ENCODE results near the gene CRACR2A. TPM values are rescaled to one million over a fixed set of nuclear protein-coding genes. Genes with fewer than 3 reads are reported as not detected.

The CRACR2A gene, protein sequence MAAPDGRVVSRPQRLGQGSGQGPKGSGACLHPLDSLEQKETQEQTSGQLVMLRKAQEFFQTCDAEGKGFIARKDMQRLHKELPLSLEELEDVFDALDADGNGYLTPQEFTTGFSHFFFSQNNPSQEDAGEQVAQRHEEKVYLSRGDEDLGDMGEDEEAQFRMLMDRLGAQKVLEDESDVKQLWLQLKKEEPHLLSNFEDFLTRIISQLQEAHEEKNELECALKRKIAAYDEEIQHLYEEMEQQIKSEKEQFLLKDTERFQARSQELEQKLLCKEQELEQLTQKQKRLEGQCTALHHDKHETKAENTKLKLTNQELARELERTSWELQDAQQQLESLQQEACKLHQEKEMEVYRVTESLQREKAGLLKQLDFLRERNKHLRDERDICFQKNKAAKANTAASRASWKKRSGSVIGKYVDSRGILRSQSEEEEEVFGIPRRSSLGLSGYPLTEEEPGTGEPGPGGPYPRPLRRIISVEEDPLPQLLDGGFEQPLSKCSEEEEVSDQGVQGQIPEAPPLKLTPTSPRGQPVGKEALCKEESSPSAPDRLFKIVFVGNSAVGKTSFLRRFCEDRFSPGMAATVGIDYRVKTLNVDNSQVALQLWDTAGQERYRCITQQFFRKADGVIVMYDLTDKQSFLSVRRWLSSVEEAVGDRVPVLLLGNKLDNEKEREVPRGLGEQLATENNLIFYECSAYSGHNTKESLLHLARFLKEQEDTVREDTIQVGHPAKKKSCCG
- 28.0 and 30.0 TPM in 2 replicates for total RNA-seq

DNA sequence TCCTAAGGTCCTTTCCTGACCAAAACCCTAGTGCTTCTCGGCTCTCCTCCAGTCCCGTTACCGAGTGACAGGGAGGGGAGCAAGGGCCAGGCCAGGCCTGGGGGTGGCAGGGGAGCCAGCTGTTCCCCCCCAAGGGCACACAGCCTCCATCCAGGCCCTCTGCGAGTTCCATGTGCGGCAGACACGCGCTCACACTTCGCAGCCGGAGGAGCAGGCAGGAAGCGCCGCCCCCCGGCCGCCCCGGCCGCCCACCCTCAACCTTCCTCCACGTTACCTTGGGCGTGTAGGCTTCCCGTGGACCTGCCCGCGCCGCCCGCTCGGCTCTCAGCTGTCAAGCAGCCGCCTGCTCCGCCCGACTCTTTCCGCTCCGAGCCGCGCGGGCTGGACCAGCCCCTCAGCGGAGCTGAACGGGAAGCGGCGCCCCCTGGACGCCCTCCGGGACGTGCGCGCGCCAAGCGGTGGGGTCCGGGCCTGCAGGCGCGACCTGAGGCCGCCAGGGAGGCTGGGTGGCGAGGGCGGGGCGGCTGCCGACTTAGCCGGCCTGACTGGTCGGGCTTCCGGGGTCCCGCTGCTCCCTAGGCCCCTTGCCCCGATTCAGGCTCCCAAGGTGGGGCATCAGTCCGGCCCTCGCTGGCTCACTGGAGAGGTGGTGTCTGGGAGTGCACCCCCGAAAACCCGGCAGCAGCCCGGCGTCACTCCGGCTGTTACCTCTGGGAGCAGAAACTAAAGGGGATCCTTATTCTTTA, at the start of gene CRACR2A:
CRACR2A (minus strand) TSS at position 369 of the 746 bp plus-strand sequence. CDS start 56,110 bp downstream, outside the sequence.
- no peaks in the 10 kb centered on the region for H3K27me3 Mint-ChIP-seq (ENCODE audit: insufficient read depth)
- DNase-seq (ENCODE audit: low spot score): peak; percentile 79
- no peaks in the 10 kb centered on the region for H3K9me3 Mint-ChIP-seq
- peaks cover 25% of the 10 kb centered on the region for H3K36me3 Mint-ChIP-seq (ENCODE audit: low read depth)
- peak within 1 kb of the TSS; percentile 94 for H3K4me3 Mint-ChIP-seq
- peaks cover 57% of the 10 kb centered on the region for H3K4me1 Mint-ChIP-seq (ENCODE audit: low read depth)
- peak within 1 kb of the TSS; percentile 98 for H3K27ac Mint-ChIP-seq
- intact Hi-C loops (cut with micrococcal nuclease): loop anchor here (1.0 to 10.0 kb wide), 9 partner anchors 9 to 1072 kb away; partner anchors contain the start of genes CCND2 and PARP11

DNA sequence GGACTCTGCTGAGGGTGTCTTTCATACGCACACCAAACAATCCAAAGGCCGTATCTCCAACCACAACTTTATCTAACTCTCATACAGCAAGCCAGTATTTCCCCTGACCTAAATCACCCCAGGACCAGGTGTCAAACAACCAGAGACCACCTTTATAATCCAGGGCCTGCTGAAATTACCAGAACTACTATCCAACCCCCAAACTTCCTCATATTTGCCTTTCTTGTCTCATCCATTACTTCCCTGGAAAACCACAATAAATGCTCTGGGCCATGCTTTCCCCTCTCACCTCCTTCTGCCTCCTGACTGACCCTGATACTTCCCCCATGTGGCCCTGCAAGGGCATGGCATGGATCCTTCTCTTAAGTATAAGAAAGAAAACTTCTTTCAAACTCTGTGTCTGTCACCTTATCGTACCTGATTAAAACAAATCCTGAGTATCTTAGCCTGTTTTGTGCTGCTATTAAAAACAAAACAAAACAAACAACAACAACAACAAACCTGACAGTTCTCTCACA, 44.7 kb upstream of the CRACR2A start:
- Mint-ChIP-seq H3K27ac (no peak overlapping the region), H3K4me1 (ENCODE audit: low read depth) (no peaks in the 10 kb centered on the region), H3K4me3 (no peak overlapping the region), H3K9me3 (no peaks in the 10 kb centered on the region), H3K27me3 (ENCODE audit: insufficient read depth) (no peaks in the 10 kb centered on the region), H3K36me3 (ENCODE audit: low read depth) (peaks cover 4% of the 10 kb centered on the region)
- DNase-seq (ENCODE audit: low spot score): no peak
- intact Hi-C loops (cut with micrococcal nuclease): no loop called here

- DNase-seq (ENCODE audit: low spot score): no peak
- Mint-ChIP-seq H3K36me3 (ENCODE audit: low read depth) (peaks cover 8% of the 10 kb centered on the region), H3K27ac (no peak overlapping the region), H3K27me3 (ENCODE audit: insufficient read depth) (no peaks in the 10 kb centered on the region), H3K4me3 (no peak overlapping the region), H3K4me1 (ENCODE audit: low read depth) (no peaks in the 10 kb centered on the region), H3K9me3 (no peaks in the 10 kb centered on the region)
- intact Hi-C loops (cut with micrococcal nuclease): no loop called here
Measured at GRCh38 chr12:3795492-3796133, 42.7 kb upstream of the CRACR2A start.

- intact Hi-C loops (cut with micrococcal nuclease): no loop called here
- H3K27me3 Mint-ChIP-seq (ENCODE audit: insufficient read depth): no peaks in the 10 kb centered on the region
- H3K4me1 Mint-ChIP-seq (ENCODE audit: low read depth): no peaks in the 10 kb centered on the region
- no peak for DNase-seq (ENCODE audit: low spot score)
- no peaks in the 10 kb centered on the region for H3K9me3 Mint-ChIP-seq
- H3K4me3 Mint-ChIP-seq: no peak overlapping the region
- peaks cover 8% of the 10 kb centered on the region for H3K36me3 Mint-ChIP-seq (ENCODE audit: low read depth)
- no peak overlapping the region for H3K27ac Mint-ChIP-seq
Measured at GRCh38 chr12:3795066-3795465, 42.2 kb upstream of the CRACR2A start.

DNA sequence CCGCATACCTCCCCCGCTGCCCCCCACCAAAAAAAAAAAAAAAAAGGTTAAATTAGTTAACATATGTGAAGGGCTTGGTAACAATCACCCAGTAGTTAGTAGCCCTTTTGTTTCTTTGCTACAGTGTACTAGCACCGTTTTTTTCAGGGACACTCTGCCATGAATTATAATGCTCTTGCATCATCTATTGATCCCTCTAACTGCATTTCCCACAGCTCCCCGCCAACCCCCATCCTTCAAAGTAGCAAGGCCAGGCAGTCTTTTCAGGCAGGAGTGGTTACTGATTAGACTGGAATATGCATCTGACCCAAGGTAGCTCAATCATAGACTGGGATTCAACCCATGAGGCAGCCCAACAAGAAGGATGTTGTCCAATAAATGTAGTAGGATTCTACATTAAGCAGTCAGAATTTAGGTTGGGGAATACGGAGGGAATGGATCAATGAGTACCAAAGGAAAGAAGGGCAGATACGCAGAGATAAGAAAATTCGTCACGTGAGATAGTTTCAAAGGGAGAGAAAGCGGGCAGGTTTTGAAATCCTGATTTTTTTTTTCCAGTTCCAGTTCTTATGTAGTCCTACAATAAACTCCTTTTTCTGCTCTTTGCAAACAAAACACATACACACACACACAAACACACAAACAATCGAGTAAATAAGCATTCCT, 39.8 kb upstream of the CRACR2A start:
- no peak overlapping the region for H3K27ac Mint-ChIP-seq
- peaks cover 11% of the 10 kb centered on the region for H3K36me3 Mint-ChIP-seq (ENCODE audit: low read depth)
- no peak for DNase-seq (ENCODE audit: low spot score)
- no peak overlapping the region for H3K4me3 Mint-ChIP-seq
- intact Hi-C loops (cut with micrococcal nuclease): no loop called here
- H3K4me1 Mint-ChIP-seq (ENCODE audit: low read depth): no peaks in the 10 kb centered on the region
- H3K27me3 Mint-ChIP-seq (ENCODE audit: insufficient read depth): no peaks in the 10 kb centered on the region
- peaks cover 4% of the 10 kb centered on the region for H3K9me3 Mint-ChIP-seq

DNA sequence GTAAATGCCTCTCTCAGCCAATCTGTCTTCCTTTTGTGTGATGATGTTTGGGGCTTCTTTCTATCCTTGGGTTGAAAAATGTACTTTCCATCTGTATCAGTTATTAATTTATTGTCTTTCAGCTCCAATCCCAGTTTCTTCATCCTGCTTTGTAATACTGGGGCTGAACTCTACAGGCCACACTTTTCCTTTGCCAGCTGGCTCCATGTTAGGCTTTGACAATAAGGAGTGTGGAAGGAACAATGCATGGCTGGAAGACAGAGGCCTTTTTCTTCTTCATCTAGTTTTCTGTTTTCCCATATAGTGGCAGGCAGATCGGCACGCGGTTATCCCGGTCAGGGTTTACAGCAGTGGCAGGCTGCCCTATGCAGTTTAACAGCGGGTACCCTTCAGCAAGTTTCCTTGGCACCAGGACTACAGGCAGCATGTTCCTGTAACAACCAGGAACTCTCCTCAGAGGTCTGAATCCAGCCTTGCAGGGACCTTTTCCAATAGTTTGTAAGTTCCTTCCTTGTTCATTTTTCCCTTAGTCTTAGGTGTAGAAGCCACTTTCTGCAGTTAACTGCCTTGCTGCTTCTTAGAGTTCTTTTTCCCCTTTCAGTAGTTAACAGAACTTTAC, 38.5 kb upstream of the CRACR2A start:
- no peak overlapping the region for H3K4me3 Mint-ChIP-seq
- no peaks in the 10 kb centered on the region for H3K4me1 Mint-ChIP-seq (ENCODE audit: low read depth)
- no peak overlapping the region for H3K27ac Mint-ChIP-seq
- no peak for DNase-seq (ENCODE audit: low spot score)
- H3K36me3 Mint-ChIP-seq (ENCODE audit: low read depth): peaks cover 11% of the 10 kb centered on the region
- H3K9me3 Mint-ChIP-seq: peaks cover 7% of the 10 kb centered on the region
- intact Hi-C loops (cut with micrococcal nuclease): no loop called here
- H3K27me3 Mint-ChIP-seq (ENCODE audit: insufficient read depth): no peaks in the 10 kb centered on the region

GRCh38 chr12:3790642-3791041, 37.7 kb upstream of the CRACR2A start:
- H3K27me3 Mint-ChIP-seq (ENCODE audit: insufficient read depth): peaks cover 3% of the 10 kb centered on the region
- no peak for DNase-seq (ENCODE audit: low spot score)
- no peaks in the 10 kb centered on the region for H3K4me1 Mint-ChIP-seq (ENCODE audit: low read depth)
- peaks cover 13% of the 10 kb centered on the region for H3K36me3 Mint-ChIP-seq (ENCODE audit: low read depth)
- intact Hi-C loops (cut with micrococcal nuclease): no loop called here
- no peak overlapping the region for H3K4me3 Mint-ChIP-seq
- no peak overlapping the region for H3K27ac Mint-ChIP-seq
- H3K9me3 Mint-ChIP-seq: peaks cover 8% of the 10 kb centered on the region

DNA sequence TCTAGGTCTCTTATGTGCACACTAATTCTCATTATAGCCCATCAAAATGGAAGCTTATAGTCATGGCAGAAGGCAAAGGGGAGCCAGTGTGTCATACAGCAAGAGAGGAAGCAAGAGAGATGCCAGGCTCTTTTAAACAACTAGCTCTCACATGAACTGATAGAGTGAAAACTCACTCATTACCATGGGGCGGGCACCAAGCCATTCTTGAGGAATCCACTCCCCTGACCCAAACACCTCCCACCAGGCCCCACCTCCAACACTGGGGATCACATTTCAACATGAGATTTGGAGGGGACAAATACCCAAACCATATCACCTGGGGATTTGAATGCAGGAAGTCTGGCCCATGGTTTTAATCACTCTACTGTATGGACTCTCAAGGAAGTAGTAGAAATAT, 36.9 kb upstream of the CRACR2A start:
- no peaks in the 10 kb centered on the region for H3K4me1 Mint-ChIP-seq (ENCODE audit: low read depth)
- H3K9me3 Mint-ChIP-seq: peaks cover 8% of the 10 kb centered on the region
- intact Hi-C loops (cut with micrococcal nuclease): no loop called here
- peaks cover 3% of the 10 kb centered on the region for H3K27me3 Mint-ChIP-seq (ENCODE audit: insufficient read depth)
- DNase-seq (ENCODE audit: low spot score): no peak
- H3K27ac Mint-ChIP-seq: no peak overlapping the region
- no peak overlapping the region for H3K4me3 Mint-ChIP-seq
- peaks cover 13% of the 10 kb centered on the region for H3K36me3 Mint-ChIP-seq (ENCODE audit: low read depth)

GRCh38 chr12:3777206-3777809, 24.4 kb upstream of the CRACR2A start:
- DNase-seq (ENCODE audit: low spot score): no peak
- peaks cover 5% of the 10 kb centered on the region for H3K4me1 Mint-ChIP-seq (ENCODE audit: low read depth)
- no peaks in the 10 kb centered on the region for H3K36me3 Mint-ChIP-seq (ENCODE audit: low read depth)
- no peak overlapping the region for H3K27ac Mint-ChIP-seq
- H3K9me3 Mint-ChIP-seq: peaks cover 6% of the 10 kb centered on the region
- intact Hi-C loops (cut with micrococcal nuclease): loop anchor here (1.0 to 10.0 kb wide), 3 partner anchors 119 to 477 kb away; partner anchors contain the start of gene PRMT8
- H3K27me3 Mint-ChIP-seq (ENCODE audit: insufficient read depth): no peaks in the 10 kb centered on the region
- no peak overlapping the region for H3K4me3 Mint-ChIP-seq

- Mint-ChIP-seq H3K4me3 (no peak overlapping the region), H3K9me3 (peaks cover 6% of the 10 kb centered on the region), H3K27ac (no peak overlapping the region), H3K4me1 (ENCODE audit: low read depth) (peaks cover 11% of the 10 kb centered on the region), H3K27me3 (ENCODE audit: insufficient read depth) (no peaks in the 10 kb centered on the region), H3K36me3 (ENCODE audit: low read depth) (peaks cover 1% of the 10 kb centered on the region)
- intact Hi-C loops (cut with micrococcal nuclease): loop anchor here (10.0 kb wide), 1 partner anchor 281 kb away; the partner anchor contains the start of gene PRMT8
- no peak for DNase-seq (ENCODE audit: low spot score)
Measured at GRCh38 chr12:3775385-3776035, 22.6 kb upstream of the CRACR2A start.

DNA sequence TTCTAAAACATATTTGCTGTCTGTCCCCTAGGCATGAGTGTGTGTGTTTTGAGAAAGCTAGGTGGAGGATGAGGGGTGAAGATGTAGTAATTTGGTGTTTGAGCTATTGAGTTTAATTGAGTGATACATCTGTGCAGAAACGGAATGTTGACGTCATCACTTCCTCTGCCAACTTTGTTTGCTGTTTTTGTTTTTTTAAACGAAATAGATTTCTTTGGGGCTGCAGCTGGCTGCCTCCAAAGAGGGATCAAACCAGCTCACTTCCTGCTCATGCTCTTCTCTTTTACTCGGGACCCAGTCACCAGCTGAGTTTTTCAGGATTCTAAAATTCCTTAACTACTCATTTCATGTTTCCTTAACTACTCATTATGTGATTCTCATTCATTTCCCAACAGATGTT, 19.5 kb upstream of the CRACR2A start:
- H3K36me3 Mint-ChIP-seq (ENCODE audit: low read depth): peaks cover 1% of the 10 kb centered on the region
- H3K27ac Mint-ChIP-seq: no peak overlapping the region
- DNase-seq (ENCODE audit: low spot score): no peak
- H3K4me3 Mint-ChIP-seq: no peak overlapping the region
- peaks cover 6% of the 10 kb centered on the region for H3K9me3 Mint-ChIP-seq
- peaks cover 11% of the 10 kb centered on the region for H3K4me1 Mint-ChIP-seq (ENCODE audit: low read depth)
- no peaks in the 10 kb centered on the region for H3K27me3 Mint-ChIP-seq (ENCODE audit: insufficient read depth)
- intact Hi-C loops (cut with micrococcal nuclease): loop anchor here (1.0 to 10.0 kb wide), 2 partner anchors 19 to 278 kb away; partner anchors contain the start of genes CRACR2A and PRMT8

Measured in activated T-helper 1 cell treated with anti-CD3 and anti-CD28 coated beads, Interleukin-12 subunit alpha, Interleukin-12 subunit beta, Interleukin-2, Interleukin-4 antibody, amounts not matched to agents 30 ng/mL and 10 ng/mL and 1 ng/mL, durations not matched to agents 14 hours and 24 hours and 36 hours (primary cell).